22Rv1 (cell line): Measurements from ENCODE around the gene IL1RL1.

Source experiments
- H3K27ac ChIP-seq: fragments of 450-650 bp; 2 replicates; pipeline ENCODE4 v1.5.1; 2017
- CTCF ChIP-seq: fragments of 450-650 bp; IDR thresholded peaks from 2 replicates; pipeline ENCODE4 v1.5.1; 2017; ENCODE audit warnings: mild to moderate bottlenecking
- ZFX ChIP-seq: fragments of 450-650 bp; IDR thresholded peaks from 2 replicates; pipeline ENCODE4 v1.6.1; 2017; ENCODE audit warnings: antibody characterized with exemption, borderline replicate concordance

The IL1RL1 gene

GRCh38 chr2:102283996-102284395 is 27.4 kb upstream of the IL1RL1 start:
- TF ChIP-seq ZFX (no peak), CTCF (no peak)
- no peak overlapping the region for H3K27ac ChIP-seq

- no peak overlapping the region for H3K27ac ChIP-seq
- no peak for TF ChIP-seq CTCF
- TF ChIP-seq ZFX, result no peak
Observed at GRCh38 chr2:102284611-102285010, 26.8 kb upstream of the IL1RL1 start.

- TF ChIP-seq ZFX, result no peak
- TF ChIP-seq CTCF, result no peak
Observed at GRCh38 chr2:102285368-102285767, 26.0 kb upstream of the IL1RL1 start.

GRCh38 chr2:102286041-102286440 is 25.3 kb upstream of the IL1RL1 start:
- no peak for TF ChIP-seq CTCF
- no peak for TF ChIP-seq ZFX
- H3K27ac ChIP-seq, result no peak overlapping the region

More at GRCh38 chr2:102285368-102285767, 26.0 kb upstream of the IL1RL1 start:
- no peak overlapping the region for H3K27ac ChIP-seq

GRCh38 chr2:102289129-102289528 is 22.2 kb upstream of the IL1RL1 start:
- H3K27ac ChIP-seq, result no peak overlapping the region

GRCh38 chr2:102290594-102290993 is 20.8 kb upstream of the IL1RL1 start:
- TF ChIP-seq CTCF (no peak), ZFX (no peak)
- no peak overlapping the region for H3K27ac ChIP-seq

More at GRCh38 chr2:102289129-102289528, 22.2 kb upstream of the IL1RL1 start:
- TF ChIP-seq CTCF, result no peak
- no peak for TF ChIP-seq ZFX

GRCh38 chr2:102291319-102292075 is 19.9 kb upstream of the IL1RL1 start:
- H3K27ac ChIP-seq, result no peak overlapping the region
- no peak for TF ChIP-seq ZFX
- no peak for TF ChIP-seq CTCF
